ENCODE results near the gene EPHA8.

- TF ChIP-seq CTCF (IDR thresholded peaks at IDR 0.05) = no peak
- no peak for TF ChIP-seq POLR2A (IDR thresholded peaks at IDR 0.05)
These were observed 65.6 kb downstream of the EPHA8 start for GRCh38 chr1:22628698-22629444.
